ENCODE results near the gene LRIG3.
"Not testable (repeated sequence)": the region's sequence is repeated elsewhere in the genome, so short reads cannot be mapped to it uniquely, and the experiment has no call there.

LRIG3 gene

GRCh38 chr12:58920102-58920960 lies at the start of gene LRIG3:
TSS of gene LRIG3 (minus strand) at chr12:58920504. CDS start at chr12:58920235, 269 bp downstream.
- DNase-seq: no peak

- no peak for DNase-seq
Observed at GRCh38 chr12:58969237-58969636, 48.9 kb upstream of the LRIG3 start.

- DNase-seq: no peak
Observed at GRCh38 chr12:58967561-58967960, 47.3 kb upstream of the LRIG3 start.

- no peak for DNase-seq
Observed at GRCh38 chr12:58966939-58967338, 46.6 kb upstream of the LRIG3 start.

GRCh38 chr12:58965568-58965967 lies 45.3 kb upstream of the LRIG3 start:
- DNase-seq: no peak

- no peak for DNase-seq
Observed at GRCh38 chr12:58963844-58964243, 43.5 kb upstream of the LRIG3 start.

- DNase-seq: no peak
Observed at GRCh38 chr12:58961906-58962305, 41.6 kb upstream of the LRIG3 start.

GRCh38 chr12:58961166-58961565 lies 40.9 kb upstream of the LRIG3 start:
- no peak for DNase-seq

- DNase-seq: no peak
Observed at GRCh38 chr12:58959639-58960300, 39.5 kb upstream of the LRIG3 start.

GRCh38 chr12:58957298-58957697 lies 37.0 kb upstream of the LRIG3 start:
- no peak for DNase-seq

- DNase-seq: no peak
Observed at GRCh38 chr12:58955849-58956248, 35.5 kb upstream of the LRIG3 start.

GRCh38 chr12:58954002-58954401 lies 33.7 kb upstream of the LRIG3 start:
- DNase-seq: no peak

- no peak for DNase-seq
Observed at GRCh38 chr12:58950739-58951100, 30.4 kb upstream of the LRIG3 start.

- not testable (repeated sequence) for DNase-seq
Observed at GRCh38 chr12:58949954-58950738, 29.8 kb upstream of the LRIG3 start.

GRCh38 chr12:58943079-58943478 lies 22.8 kb upstream of the LRIG3 start:
- no peak for DNase-seq

GRCh38 chr12:58942345-58942744 lies 22.0 kb upstream of the LRIG3 start:
- no peak for DNase-seq

- DNase-seq: no peak
Observed at GRCh38 chr12:58939399-58940100, 19.2 kb upstream of the LRIG3 start.

- DNase-seq: no peak
Observed at GRCh38 chr12:58938440-58938839, 18.1 kb upstream of the LRIG3 start.

GRCh38 chr12:58934528-58934927 lies 14.2 kb upstream of the LRIG3 start:
- no peak for DNase-seq

- no peak for DNase-seq
Observed at GRCh38 chr12:58932806-58933681, 12.7 kb upstream of the LRIG3 start.

- DNase-seq: no peak
Observed at GRCh38 chr12:58931518-58931917, 11.2 kb upstream of the LRIG3 start.

- no peak for DNase-seq
Observed at GRCh38 chr12:58930770-58931324, 10.5 kb upstream of the LRIG3 start.

Measured in activated CD4-positive, alpha-beta T cell treated with anti-CD3 and anti-CD28 coated beads, Interleukin-2, amount 50 U/mL, for 1 hour (primary cell).